GM21529 (cell line): Measurements from ENCODE around the gene WNT3.
"Not testable (repeated sequence)": the region's sequence is repeated elsewhere in the genome, so short reads cannot be mapped to it uniquely, and the experiment has no call there.

Experiments used
- ATAC-seq: cut with Tn5 transposase; IDR thresholded peaks from one replicate; pipeline ENCODE4 v1.9.1; 2021; ENCODE audit not compliant: unreplicated experiment

Gene WNT3

GRCh38 chr17:46814446-46814845 lies 4.0 kb downstream of the WNT3 start:
- no peak for ATAC-seq

- no peak for ATAC-seq
These were observed 4.6 kb downstream of the WNT3 start for GRCh38 chr17:46813920-46814319.

DNA sequence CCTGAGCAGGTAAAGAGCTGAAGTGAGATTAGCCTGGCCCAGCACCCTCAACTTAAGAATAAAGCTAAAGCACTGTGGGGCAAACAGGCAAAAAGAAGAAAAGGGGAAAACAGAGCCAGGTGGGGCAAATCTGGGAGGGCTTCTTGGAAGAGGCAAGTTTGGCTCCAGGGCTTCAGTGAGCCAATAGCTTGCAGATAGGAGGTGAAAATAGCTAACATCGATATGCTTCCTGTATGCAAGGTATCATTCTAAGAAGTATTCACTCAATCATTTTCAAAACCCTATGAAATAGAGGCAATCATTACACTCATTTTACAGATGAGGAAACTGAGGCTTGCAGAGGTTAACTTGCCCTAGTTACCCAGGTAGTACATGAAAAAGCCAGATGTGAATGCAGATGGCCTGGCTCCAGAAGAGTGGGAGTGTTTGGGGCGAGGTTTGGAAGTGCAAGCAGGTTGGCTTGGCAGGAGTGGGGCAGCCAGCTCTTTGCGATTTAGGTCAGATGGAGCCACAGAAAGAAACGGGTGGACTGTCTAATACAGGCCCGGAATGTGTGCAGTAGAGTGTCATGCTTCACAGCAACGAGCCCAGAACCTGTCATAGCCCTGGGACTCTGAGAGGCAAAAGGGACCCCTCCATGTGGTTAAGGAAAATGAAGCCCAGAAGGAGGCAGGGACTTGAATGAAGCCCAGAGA lies 5.7 kb downstream of the WNT3 start:
- ATAC-seq: no peak

DNA sequence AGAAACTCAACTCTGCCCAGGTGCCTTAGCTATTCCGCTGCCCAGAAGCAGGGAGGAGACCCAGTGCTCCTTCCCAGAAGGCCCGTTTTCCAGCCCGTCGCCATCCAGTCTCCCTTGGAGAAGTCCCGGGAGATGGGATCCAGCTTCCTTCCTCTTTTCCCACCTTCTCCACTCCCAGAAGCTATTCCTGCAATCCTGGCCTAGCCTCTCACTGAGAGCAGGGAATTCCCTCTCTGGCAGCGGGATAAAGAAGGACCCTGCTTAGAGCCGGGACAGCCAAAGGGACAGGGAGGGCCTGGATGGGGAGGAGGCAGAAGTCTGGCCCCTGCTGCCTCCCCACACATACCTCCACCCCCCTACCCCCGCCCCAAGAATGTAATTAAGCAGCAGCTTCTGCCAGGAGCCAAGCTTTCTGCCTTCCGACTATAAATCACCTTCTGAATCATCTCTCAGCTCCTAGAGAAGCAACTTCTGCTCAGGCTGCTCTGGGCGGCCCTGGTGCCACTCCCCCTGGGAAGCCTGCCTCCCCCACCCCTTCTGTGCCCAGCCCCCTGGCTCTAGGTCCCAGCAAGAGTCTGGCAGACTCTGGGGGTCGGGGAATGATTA lies 6.4 kb downstream of the WNT3 start:
- ATAC-seq: no peak

DNA sequence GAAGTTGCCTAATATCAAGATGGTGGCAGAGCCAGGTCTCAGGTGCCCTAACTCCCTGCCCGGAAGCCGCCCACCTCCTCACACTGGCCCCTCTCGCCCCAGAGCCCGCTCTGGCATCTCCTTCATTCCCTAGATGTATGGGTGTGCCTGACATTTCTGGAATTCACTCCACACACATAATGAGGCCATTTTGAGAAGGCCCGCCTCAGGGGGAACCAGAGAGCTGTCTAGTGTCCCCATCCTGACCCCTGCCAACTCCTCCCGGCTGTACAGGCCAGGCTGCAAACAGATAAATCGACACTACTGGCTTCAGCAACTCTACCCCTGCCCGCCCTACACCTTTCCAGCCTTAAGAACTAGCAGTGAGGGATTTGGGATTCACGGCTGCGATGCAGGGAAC lies 7.7 kb downstream of the WNT3 start:
- no peak for ATAC-seq

- ATAC-seq: no peak
These were observed 9.4 kb downstream of the WNT3 start for GRCh38 chr17:46809110-46809571.

GRCh38 chr17:46805771-46806170 lies 12.7 kb downstream of the WNT3 start:
- ATAC-seq: no peak

- no peak for ATAC-seq
These were observed 14.9 kb downstream of the WNT3 start for GRCh38 chr17:46803544-46803943.

- no peak for ATAC-seq
These were observed 15.7 kb downstream of the WNT3 start for GRCh38 chr17:46802800-46803199.

- no peak for ATAC-seq
These were observed 17.9 kb downstream of the WNT3 start for GRCh38 chr17:46800573-46800972.

DNA sequence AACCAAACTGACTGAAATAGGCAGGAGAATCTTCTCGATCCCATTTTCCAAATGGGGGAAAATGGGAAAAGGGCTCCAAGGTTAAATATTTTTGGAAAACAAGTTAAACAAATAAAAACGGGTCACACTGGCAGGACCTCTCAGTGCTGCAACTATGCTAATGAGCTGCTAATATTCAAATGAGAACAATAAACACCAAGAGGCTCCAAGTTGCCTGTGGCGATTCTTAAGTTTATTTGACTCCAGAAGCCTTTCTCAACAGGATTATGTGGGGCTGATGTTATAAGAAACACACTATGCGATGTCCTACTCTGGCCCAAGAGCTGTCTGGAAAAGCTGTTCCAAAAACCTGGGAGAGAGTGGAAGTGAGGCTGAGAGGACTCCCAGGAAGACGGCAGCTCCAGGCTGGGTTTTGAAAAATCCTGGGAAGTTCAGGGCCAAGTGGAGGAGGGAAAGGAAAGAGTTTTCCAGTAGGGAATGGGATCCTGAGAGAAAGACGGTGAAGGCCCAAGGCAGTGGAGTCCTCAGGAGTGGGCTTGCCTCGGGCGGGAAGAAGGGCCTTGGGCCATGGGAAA lies 21.4 kb downstream of the WNT3 start:
- no peak for ATAC-seq

DNA sequence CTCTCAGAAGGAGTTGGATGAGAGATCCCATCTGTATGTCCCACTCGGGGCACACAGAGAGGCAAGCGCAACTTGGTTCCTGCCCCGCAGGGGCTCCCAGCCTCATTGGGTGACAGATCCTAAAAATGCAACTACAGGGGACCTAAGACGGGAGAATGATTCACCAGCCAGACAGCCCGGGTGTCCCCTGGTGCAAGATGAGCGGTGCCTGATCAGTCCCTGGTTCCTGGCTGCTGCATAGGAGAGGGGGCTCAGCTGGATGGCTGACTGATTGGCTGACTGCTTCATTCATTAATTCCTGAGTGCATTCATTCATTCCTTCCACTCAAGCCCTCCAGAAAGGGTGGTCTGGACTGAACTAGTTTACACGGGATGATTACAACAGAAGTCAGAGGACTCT lies 22.0 kb downstream of the WNT3 start:
- ATAC-seq: no peak

DNA sequence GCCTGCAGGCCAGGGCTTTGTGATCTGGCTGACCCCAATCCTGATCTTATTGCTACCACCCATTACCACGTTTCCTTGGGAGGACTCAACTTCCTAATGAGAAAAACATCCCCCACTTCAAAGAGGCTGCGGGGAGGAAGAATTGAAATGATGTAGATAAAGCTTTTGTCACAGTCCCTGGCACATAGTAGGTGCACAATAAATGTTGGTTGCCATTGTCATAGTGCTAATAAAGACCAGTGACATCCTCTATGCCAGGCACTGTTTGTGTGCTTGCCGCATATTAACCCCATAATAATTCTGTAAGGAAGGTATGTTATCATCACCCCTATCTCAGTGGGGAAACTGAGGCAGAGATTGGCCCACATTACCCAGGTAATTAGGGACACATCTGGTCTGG lies 22.4 kb downstream of the WNT3 start:
- no peak for ATAC-seq

- ATAC-seq: no peak
These were observed 23.0 kb downstream of the WNT3 start for GRCh38 chr17:46795379-46795952.

- no peak for ATAC-seq
These were observed 24.2 kb downstream of the WNT3 start for GRCh38 chr17:46794318-46794717.

GRCh38 chr17:46793541-46793940 lies 25.0 kb downstream of the WNT3 start:
- no peak for ATAC-seq

- ATAC-seq: not testable (repeated sequence)
These were observed 25.5 kb downstream of the WNT3 start for GRCh38 chr17:46793023-46793422.

DNA sequence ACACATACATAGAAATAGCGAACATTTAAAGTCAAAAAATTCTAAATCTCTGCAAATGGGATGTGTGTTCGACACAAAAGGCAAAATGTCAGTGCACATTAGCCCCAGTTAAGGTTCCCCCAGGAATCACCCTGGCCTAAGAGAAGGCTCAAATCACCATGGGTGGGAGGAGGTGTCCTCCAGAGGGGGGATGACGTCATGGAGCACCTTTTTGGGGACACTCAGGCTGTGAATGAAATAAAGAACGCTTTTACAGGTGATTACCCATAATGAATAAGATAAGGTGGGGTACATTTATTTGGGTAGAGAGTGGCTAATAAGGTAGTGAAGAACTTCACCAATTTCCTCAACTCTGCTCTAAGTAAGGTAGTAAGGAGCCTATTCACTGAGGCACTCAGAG lies 26.4 kb downstream of the WNT3 start:
- ATAC-seq: no peak

GRCh38 chr17:46791531-46791930 lies 27.0 kb downstream of the WNT3 start:
- ATAC-seq: no peak

DNA sequence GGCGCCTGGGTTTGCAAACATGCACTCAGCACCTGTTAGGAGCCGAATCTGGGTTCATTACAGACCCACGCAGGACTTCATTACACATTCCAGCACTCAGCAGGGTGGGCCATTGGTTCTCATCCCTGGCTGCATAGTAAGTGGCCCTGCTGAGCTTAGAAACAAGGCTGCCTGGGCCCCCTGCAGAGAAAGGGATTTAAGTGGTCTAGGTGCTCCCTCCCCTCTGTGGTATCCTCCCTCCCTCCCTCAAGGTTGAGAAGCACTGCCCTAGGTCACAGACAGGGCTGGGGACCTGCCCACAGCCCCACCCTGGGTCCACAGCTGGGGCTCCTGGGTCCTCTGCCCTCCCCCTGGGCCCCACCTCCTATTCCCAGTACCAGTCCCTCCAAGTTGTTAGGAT lies 28.3 kb downstream of the WNT3 start:
- no peak for ATAC-seq

GRCh38 chr17:46789610-46790009 lies 28.9 kb downstream of the WNT3 start:
- ATAC-seq: no peak

GRCh38 chr17:46788796-46789195 lies 29.7 kb downstream of the WNT3 start:
- ATAC-seq: no peak
